HG02885 (cell line): ENCODE data around the gene SPRTN.
"Not testable (repeated sequence)": the region's sequence is repeated elsewhere in the genome, so short reads cannot be mapped to it uniquely, and the experiment has no call there.

Experiments
- ATAC-seq: cut with Tn5 transposase; IDR thresholded peaks from one replicate; pipeline ENCODE4 v1.9.1; 2021; ENCODE audit warnings: mild to moderate bottlenecking; ENCODE audit not compliant: unreplicated experiment, poor library complexity

SPRTN gene

DNA sequence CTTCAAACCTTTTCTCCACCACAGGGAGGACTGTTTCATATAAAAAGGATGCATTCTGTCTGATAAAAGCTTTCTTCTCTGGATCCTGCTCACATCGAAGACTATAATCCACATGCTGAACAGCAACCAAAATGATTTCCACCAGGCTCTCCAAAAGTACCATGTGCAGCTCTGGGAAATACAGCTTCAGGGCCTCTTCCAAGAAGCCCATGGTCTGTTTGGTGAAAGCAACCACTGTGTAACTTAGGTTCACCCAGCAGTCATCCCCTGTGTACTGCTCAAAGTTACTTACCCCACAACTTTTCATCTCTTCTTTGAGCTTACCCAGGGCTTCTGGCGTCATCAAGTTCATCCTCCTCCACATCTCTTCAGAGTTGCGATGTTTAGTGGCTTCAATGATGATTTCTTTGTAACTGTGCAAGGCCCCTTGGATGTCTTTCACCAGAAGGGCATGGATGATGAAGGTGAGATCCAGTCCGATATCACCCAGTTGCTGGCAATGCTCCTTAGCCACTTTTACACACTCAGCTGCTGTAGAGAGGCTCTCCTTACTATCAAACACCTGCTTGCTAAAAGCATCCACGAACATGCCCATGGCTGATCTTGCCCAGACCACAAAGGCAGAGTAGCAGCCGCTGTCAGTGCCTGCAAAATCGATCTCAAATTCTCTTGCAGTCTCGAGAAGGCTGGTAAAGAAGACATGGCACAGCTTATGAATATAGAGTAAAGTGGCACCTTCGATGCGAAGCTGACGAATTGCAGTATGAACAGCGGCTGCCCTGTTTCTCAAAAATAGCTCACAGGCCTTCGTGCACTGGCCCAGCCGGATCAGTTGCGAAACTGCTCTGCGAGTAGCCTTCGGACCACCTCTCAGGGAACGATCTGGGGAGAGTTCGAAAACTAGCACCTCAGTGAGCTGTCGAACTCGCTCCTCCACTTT, 2.2 kb upstream of the SPRTN start:
- ATAC-seq = no peak

- ATAC-seq = no peak
Measured at GRCh38 chr1:231337043-231337471, 1.0 kb upstream of the SPRTN start.

DNA sequence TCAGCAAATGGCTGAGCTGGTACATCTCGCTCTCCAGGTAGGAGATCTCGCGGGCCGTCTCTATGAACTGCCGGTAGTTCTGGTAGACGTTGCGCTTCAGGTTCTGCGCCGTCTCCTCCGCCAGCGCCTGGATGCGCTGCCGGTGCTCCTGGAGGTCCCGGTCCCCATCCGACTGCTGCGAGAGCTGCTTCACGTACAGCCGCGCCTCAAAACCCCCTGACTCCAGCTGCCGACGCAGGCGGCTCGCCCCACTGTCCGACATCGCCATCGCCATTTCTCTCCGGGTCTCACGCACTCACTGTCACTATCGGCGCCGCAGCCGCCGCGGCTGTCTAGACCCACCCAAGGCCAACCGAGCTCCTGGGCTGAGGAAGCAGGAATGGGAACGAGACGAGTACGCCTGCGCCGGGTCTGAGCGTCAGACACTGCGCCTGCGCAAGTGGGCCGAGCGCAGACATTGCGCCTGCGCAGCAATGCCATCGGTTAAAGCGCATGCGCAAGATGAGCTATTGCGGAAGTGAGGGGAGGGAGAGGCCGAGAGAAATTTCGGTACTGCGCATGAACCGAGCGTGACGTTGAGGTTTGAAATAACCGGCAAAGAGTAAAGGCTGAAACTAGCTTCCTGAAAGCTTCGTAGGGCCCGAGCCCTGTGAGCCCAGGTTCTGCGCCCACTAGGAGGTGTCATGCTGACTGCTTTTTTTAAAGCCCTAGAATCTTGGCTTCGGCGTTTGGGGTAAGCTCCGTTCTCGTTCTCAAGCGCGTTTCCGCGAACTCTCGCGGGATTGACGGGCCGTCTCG, 422 bp upstream of the SPRTN start, which contains the start of gene EXOC8:
EXOC8 (minus strand) TSS at position 381 of the 798 bp plus-strand sequence; CDS start at position 274, 107 bp downstream.
- peak; percentile 76 for ATAC-seq

DNA sequence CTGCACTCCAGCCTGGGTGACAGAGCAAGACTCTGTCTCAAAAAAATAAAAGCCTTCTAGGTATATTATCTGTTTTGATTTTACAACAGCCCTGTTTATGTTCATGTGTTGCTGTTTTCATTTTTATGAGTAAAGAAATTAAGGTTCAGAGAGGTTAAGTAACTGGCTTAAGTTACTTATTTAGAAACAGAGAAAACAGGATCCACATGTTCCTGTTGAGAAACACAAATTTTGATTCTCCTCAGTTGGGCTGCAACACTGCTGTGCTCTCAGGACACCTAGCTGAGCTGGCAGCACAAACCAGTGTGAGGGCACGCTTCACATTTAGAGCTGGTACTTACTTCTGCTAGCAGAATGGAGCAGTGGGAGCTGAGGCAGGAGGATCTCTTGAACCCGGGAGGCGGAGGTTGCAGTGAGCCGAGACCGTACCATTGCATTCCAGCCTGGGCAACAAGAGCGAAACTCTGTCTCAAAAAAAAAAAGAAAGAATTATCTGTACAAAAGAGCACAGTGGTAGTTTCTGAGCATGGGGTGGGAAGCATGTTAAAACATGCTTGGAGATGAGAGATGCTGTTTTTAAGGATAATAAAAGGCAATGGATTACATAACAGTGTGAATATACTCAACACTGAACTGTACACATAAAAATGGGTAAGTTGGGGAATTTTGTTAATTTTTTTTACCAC, 2.4 kb downstream of the SPRTN start:
- ATAC-seq = no peak

- ATAC-seq = no peak
Measured at GRCh38 chr1:231347961-231348360, 9.9 kb downstream of the SPRTN start.

DNA sequence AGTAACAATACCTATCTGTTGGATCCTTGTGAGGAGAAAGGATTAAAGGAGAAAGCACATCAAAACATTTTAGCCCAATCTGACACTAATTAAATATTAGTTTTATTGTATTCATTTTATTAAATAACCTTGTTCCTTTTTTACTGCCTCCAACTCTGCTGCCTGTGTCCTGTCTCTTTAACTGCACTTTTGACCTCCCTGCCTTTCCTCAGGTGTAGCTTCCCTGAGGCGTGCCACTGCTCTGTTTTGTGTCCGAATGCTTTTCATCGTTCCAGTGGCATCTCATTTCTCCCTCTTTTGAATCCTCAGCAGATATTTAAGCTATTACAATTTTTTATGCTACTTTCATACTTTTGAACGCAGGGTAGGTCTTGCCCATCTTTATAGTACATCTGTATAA, 10.3 kb downstream of the SPRTN start:
- ATAC-seq = no peak

GRCh38 chr1:231348856-231349255, 10.8 kb downstream of the SPRTN start:
- ATAC-seq = not testable (repeated sequence)

GRCh38 chr1:231351816-231352215, 13.7 kb downstream of the SPRTN start:
- ATAC-seq = no peak

DNA sequence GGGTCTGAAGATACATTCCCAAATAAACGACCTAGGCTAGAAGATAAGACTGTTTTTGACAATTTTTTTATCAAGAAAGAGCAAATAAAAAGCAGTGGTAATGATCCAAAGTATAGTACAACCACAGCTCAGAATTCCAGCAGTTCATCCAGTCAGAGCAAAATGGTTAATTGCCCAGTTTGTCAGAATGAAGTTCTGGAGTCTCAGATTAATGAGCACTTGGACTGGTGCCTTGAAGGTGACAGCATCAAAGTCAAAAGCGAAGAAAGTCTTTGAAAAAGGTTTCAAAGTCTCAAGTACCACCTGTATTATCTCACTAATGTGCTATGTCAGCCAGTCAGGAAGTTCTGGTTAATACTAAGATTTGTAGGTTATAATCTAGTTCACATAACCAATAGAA, 15.0 kb downstream of the SPRTN start:
- ATAC-seq = no peak

DNA sequence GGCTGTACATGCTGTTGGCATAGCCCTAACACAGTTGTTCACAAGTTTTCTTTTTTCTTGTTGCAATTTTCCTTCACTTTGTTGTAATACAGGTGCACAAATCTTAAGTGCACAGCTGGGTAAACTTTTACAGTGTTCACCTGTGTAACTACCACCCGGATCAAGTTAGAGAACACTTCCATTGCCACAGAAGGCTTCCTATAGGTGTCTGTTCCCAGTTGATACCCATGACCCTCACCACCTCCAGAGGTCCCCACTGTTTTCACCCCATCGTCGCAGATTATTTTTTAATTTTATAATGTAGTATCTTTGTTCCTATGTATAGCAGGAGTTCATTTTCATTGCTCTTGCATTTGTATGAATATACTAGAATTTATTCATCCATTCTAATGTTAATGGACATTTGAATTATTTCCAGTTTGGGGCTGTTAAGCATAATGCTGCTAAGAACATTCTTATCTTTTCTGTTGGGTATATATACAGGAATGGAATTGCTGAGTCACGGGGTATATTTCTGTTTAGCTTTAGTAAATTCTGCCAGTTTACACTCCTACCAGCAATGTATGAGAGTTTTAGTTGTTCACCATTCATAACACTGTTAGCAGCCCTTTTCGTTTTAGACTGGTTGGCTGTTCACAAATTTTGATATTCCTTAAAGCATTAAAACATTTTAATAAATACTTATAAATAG, 16.4 kb downstream of the SPRTN start:
- ATAC-seq = no peak

- no peak for ATAC-seq
Measured at GRCh38 chr1:231355171-231355570, 17.1 kb downstream of the SPRTN start.

DNA sequence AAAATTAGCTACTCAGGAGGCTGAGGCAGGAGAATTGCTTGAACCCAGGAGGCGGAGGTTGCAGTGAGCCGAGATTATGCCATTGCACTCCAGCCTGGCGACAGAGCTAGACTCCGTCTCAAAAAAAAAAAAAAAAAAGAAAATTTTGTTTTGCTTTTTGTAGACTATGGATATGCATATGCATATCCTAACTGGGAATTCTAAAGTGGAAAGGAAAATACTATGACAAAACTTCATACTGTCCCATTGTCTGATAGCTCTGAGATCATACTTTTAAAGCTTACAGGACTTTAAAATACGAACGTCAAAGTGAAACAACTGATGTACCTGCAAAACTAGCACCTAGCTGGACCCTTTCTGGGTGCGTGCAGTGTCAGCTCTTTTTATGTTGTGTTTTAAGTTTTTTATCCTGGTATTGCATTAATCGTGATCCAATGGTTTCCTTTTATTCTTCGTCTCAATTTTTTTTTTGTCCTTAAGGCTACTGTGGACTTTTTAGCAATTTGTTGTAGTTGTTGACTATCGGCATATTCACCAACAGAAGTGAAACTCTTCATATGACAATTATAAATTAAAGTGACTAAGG, 19.2 kb downstream of the SPRTN start:
- no peak for ATAC-seq

- peak; percentile 81 for ATAC-seq
Measured at GRCh38 chr1:231357831-231358354, 19.8 kb downstream of the SPRTN start.

- no peak for ATAC-seq
Measured at GRCh38 chr1:231359113-231359512, 21.0 kb downstream of the SPRTN start.

DNA sequence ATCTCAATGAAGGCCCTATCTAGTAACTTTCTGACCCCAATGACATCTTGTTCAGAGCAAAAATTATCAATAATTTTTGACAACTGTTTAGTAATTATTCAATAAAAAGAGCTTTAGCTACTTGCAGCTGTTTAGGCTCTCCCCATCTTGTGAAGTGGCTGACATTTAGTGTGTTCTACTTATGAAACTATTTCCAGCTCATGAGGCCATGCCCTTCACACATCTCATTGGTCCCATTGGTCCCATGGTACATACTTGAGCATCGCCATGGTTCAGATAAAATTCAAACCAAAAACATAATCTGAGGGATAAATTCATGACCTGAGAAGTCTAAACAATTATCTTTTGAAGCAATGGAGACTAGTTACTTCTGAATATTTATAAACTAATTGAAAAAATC, 24.2 kb downstream of the SPRTN start:
- no peak for ATAC-seq

DNA sequence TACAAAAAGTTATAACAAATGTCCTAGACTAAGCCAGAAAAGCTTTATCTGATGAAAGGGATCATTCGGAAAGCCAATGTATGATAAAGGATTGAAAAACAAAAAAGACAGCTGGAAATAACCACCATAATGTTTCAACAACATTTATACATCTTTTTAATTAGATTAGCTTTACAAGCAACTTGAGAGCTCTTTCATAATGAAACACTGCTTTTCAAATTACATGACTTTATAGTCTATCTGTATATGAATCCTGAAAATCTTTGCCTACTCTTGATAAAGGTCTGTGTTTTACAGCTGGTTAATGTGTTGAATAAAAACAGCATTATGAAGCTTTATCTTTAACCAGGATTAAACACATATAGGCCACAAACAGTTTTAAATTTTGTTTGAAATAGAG, 25.5 kb downstream of the SPRTN start:
- no peak for ATAC-seq

DNA sequence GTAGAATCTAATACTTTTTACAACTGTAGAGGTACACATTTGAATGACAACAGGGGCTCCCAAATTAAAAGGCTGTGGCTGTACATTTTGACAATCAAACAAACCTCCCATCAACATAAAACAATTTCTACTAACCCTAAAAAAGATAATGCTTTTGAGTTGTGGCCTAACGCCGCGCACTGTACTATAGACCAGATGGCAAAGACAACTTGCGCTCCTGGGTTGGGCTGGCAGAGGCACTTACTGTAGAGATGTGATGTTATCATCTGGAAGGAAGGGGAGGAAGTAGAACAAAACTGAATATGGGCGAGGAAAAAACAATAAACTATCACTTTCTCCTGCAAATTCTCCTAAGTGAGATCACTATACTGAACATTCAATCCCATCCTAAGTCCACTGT, 26.1 kb downstream of the SPRTN start:
- no peak for ATAC-seq

DNA sequence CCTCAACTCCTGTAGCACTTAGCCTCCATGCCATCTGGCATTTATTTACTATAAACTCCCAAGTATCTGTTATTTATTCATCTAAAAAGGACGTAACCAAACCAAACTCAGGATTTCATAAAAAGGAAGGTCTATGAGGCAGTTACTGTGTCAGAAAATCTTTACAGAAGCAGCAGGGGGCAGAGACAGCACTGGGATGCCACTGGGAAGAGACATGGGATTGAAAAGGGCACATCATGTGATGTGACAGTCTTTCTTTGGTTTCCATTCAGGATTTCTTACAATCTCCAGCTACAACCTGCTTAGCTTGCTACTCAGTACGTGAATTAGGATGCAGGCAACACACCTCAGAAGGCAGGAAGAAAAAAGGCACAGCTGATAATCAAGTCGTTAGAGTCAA, 31.2 kb downstream of the SPRTN start:
- no peak for ATAC-seq

DNA sequence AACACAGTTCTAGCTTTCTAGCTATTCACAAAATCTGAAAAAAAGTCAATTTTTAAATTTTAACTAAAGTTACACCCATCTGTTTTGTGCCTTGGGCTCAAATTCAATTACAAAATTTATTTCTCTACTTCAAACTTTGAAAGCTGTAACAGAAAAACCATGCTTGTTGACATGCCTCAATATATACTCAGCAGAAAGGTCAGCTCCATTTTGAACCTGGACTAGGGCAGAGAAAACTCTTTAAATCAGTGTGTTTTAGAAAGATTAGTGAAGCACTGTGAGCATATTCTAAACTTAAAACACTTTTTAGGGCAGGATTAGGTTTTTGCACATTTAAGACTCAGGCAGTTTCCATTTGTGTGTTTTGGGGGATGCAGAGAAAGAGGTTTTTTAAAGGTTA, 34.4 kb downstream of the SPRTN start:
- ATAC-seq = no peak
